Measurements from ENCODE around the gene SLC22A17. TPM values are rescaled to one million over a fixed set of nuclear protein-coding genes. Genes with fewer than 3 reads are reported as not detected.

SLC22A17 gene
- total and polyA plus RNA-seq, 2 of the 13 experiments (the other 11 are each of a cell fraction or from before 2014, with no cell fraction given), result 0.95 to 1.1 TPM

DNA sequence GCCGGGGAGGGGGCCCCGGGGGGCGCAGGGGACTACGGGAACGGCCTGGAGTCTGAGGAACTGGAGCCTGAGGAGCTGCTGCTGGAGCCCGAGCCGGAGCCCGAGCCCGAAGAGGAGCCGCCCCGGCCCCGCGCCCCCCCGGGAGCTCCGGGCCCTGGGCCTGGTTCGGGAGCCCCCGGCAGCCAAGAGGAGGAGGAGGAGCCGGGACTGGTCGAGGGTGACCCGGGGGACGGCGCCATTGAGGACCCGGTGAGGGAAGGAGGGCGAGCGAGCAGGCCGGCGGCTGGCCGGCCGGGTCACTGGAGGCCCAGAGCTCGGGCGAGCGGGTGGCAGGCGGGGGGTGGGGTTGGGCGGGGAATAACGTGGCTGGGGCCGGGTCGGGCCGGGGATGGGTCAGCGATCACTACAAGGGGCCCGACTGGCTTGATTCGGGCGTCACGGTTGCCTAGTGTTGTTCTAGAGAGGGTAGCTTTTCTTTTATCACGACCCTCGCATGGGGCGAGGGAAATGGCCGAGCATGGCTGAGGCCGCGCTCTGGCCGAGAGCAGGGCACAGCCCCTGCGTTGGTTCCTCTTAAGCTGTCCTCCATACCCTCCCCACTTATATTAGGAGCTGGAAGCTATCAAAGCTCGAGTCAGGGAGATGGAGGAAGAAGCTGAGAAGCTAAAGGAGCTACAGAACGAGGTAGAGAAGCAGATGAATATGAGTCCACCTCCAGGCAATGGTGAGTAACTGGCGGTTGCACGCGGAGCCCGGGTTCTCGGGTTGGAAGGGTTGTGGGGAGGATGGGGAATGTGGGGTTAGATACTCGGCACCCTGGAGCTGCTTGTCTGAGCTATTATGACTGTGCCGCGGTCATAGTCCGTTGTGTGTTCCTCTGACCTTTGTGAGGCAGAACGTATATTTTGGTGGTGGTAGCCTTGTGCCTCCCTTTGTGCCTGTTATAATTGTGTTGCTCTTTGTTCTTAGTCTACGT is 30.8 kb downstream of the SLC22A17 start (continued):
- TF ChIP-seq RORA (CRISPR knock-in tag; IDR thresholded peaks at IDR 0.05) (no peak), ZNF878 (CRISPR knock-in tag; IDR thresholded peaks at IDR 0.05) (no peak), BHLHE40 (IDR thresholded peaks at IDR 0.05; ENCODE audit: low read length) (no peak), GTF3A (CRISPR knock-in tag; conservative IDR thresholded peaks at IDR 0.05) (no peak), ZNF317 (CRISPR knock-in tag; IDR thresholded peaks at IDR 0.05) (no peak; the same call in 1 of the 2 replicates), RCOR2 (CRISPR knock-in tag; IDR thresholded peaks at IDR 0.05) (no peak), CEBPG (CRISPR knock-in tag; IDR thresholded peaks at IDR 0.05) (no peak), NR2F1 (CRISPR knock-in tag; IDR thresholded peaks at IDR 0.05) (peak in 1 of 2 experiments; percentile 56; a peak in 1 of 4 replicates), SMAD1 (CRISPR knock-in tag; IDR thresholded peaks at IDR 0.05; ENCODE audit: borderline replicate concordance, low read depth) (peak; percentile 79; the same call in 1 of the 2 replicates), SNAPC2 (CRISPR knock-in tag; IDR thresholded peaks at IDR 0.05) (no peak), PHF21A (CRISPR knock-in tag; IDR thresholded peaks at IDR 0.05) (no peak), NR2F6 (IDR thresholded peaks at IDR 0.05) (peak; percentile 67), NR2F6 (CRISPR knock-in tag; IDR thresholded peaks at IDR 0.05) (peak; percentile 54; the same call in 1 of the 2 replicates), ZNF225 (CRISPR knock-in tag; IDR thresholded peaks at IDR 0.05) (peak; percentile 59; the same call in 1 of the 2 replicates), MTF1 (CRISPR knock-in tag; IDR thresholded peaks at IDR 0.05) (0 out of 2 replicates have a peak, but pooled peaks have one; percentile 58), MEF2D (CRISPR knock-in tag; IDR thresholded peaks at IDR 0.05) (peak; percentile 90; the same call in 1 of the 2 replicates), CBX1 (IDR thresholded peaks at IDR 0.05; ENCODE audit: low read depth) (peak; percentile 29), NFIB (CRISPR knock-in tag; IDR thresholded peaks at IDR 0.05; ENCODE audit: borderline replicate concordance) (no peak)
- TF ChIP-seq, protein P1, sequence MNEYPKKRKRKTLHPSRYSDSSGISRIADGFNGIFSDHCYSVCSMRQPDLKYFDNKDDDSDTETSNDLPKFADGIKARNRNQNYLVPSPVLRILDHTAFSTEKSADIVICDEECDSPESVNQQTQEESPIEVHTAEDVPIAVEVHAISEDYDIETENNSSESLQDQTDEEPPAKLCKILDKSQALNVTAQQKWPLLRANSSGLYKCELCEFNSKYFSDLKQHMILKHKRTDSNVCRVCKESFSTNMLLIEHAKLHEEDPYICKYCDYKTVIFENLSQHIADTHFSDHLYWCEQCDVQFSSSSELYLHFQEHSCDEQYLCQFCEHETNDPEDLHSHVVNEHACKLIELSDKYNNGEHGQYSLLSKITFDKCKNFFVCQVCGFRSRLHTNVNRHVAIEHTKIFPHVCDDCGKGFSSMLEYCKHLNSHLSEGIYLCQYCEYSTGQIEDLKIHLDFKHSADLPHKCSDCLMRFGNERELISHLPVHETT (CRISPR knock-in tag; conservative IDR thresholded peaks at IDR 0.05), result no peak
- TF ChIP-seq, protein P2, sequence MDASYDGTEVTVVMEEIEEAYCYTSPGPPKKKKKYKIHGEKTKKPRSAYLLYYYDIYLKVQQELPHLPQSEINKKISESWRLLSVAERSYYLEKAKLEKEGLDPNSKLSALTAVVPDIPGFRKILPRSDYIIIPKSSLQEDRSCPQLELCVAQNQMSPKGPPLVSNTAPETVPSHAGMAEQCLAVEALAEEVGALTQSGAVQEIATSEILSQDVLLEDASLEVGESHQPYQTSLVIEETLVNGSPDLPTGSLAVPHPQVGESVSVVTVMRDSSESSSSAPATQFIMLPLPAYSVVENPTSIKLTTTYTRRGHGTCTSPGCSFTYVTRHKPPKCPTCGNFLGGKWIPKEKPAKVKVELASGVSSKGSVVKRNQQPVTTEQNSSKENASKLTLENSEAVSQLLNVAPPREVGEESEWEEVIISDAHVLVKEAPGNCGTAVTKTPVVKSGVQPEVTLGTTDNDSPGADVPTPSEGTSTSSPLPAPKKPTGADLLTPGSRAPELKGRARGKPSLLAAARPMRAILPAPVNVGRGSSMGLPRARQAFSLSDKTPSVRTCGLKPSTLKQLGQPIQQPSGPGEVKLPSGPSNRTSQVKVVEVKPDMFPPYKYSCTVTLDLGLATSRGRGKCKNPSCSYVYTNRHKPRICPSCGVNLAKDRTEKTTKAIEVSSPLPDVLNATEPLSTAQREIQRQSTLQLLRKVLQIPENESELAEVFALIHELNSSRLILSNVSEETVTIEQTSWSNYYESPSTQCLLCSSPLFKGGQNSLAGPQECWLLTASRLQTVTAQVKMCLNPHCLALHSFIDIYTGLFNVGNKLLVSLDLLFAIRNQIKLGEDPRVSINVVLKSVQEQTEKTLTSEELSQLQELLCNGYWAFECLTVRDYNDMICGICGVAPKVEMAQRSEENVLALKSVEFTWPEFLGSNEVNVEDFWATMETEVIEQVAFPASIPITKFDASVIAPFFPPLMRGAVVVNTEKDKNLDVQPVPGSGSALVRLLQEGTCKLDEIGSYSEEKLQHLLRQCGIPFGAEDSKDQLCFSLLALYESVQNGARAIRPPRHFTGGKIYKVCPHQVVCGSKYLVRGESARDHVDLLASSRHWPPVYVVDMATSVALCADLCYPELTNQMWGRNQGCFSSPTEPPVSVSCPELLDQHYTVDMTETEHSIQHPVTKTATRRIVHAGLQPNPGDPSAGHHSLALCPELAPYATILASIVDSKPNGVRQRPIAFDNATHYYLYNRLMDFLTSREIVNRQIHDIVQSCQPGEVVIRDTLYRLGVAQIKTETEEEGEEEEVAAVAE (CRISPR knock-in tag; IDR thresholded peaks at IDR 0.05; ENCODE audit: borderline replicate concordance), result peak; percentile 77
- TF ChIP-seq, protein P3, sequence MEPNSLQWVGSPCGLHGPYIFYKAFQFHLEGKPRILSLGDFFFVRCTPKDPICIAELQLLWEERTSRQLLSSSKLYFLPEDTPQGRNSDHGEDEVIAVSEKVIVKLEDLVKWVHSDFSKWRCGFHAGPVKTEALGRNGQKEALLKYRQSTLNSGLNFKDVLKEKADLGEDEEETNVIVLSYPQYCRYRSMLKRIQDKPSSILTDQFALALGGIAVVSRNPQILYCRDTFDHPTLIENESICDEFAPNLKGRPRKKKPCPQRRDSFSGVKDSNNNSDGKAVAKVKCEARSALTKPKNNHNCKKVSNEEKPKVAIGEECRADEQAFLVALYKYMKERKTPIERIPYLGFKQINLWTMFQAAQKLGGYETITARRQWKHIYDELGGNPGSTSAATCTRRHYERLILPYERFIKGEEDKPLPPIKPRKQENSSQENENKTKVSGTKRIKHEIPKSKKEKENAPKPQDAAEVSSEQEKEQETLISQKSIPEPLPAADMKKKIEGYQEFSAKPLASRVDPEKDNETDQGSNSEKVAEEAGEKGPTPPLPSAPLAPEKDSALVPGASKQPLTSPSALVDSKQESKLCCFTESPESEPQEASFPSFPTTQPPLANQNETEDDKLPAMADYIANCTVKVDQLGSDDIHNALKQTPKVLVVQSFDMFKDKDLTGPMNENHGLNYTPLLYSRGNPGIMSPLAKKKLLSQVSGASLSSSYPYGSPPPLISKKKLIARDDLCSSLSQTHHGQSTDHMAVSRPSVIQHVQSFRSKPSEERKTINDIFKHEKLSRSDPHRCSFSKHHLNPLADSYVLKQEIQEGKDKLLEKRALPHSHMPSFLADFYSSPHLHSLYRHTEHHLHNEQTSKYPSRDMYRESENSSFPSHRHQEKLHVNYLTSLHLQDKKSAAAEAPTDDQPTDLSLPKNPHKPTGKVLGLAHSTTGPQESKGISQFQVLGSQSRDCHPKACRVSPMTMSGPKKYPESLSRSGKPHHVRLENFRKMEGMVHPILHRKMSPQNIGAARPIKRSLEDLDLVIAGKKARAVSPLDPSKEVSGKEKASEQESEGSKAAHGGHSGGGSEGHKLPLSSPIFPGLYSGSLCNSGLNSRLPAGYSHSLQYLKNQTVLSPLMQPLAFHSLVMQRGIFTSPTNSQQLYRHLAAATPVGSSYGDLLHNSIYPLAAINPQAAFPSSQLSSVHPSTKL (CRISPR knock-in tag; IDR thresholded peaks at IDR 0.05), result no peak
